ENCODE data around the gene TAOK2. TPM values are rescaled to one million over a fixed set of nuclear protein-coding genes. Genes with fewer than 3 reads are reported as not detected.

TAOK2 gene
- total and polyA plus RNA-seq, 2 of the 13 experiments (the other 11 are each of a cell fraction or from before 2014, with no cell fraction given), result 17.4 to 43.2 TPM

GRCh38 chr16:29993191-29993902 lies 19.7 kb downstream of the TAOK2 start:
- H3K9me3 ChIP-seq (ENCODE audit: low read length), result no peaks in the 10 kb centered on the region
- no peak for ATAC-seq
- no peaks in the 10 kb centered on the region for H4K20me1 ChIP-seq (ENCODE audit: insufficient read depth, low read length)
- H3K4me1 ChIP-seq (ENCODE audit: insufficient read depth, low read length), result peaks cover 24% of the 10 kb centered on the region
- no peak overlapping the region for H3K27ac ChIP-seq (ENCODE audit: extremely low read length, insufficient read depth, low read length)
- no peak for DNase-seq (ENCODE audit: low spot score)
- in situ Hi-C loops (cut with HindIII; ENCODE audit: extremely low pct_ligation_motif_present, low pct_unique_long_range_greater_than_20kb) (no loop called here), intact Hi-C loops (cut with micrococcal nuclease; ENCODE audit: unreplicated experiment) (no loop called here)
- no peak overlapping the region for H3K4me3 ChIP-seq (replicated peaks in 1 of 3; ENCODE audit: insufficient read depth in 1 of 3, low read depth in 2 of 3, low read length in 3 of 3)
- no peak for FAIRE-seq
- peaks cover 9% of the 10 kb centered on the region for H3K79me2 ChIP-seq (ENCODE audit: insufficient read depth, low read length)
- CTCF ChIA-PET (ENCODE audit: low intra/inter-chr PET ratio, low total read pairs), result no interaction called here
- no TSS peak for BruUV-seq (replicated peaks)
- WGBS (ENCODE audit: low lambda C conversion rate), result 95% methylated on average over 18 of the region's 25 CpGs
- peaks cover 0 to 5% of the 10 kb centered on the region in 2 experiments; a peak in 1 of 5 replicates for H3K27me3 ChIP-seq (ENCODE audit: control insufficient read depth in 1 of 2, insufficient read depth in 2 of 2, low read length in 2 of 2)
- POLR2A ChIA-PET, result interaction anchor here (0.6 to 2.0 kb wide), 4 partner anchors 20 to 186 kb away, joined by 3 to 10 read pairs (median 6); partner anchors contain the start of genes KCTD13 and TAOK2
- H3K36me3 ChIP-seq (replicated peaks in 1 of 2; ENCODE audit: control insufficient read depth in 1 of 2, insufficient read depth in 2 of 2, low read length in 2 of 2), result peaks cover 15 to 46% of the 10 kb centered on the region in 2 experiments
- H2AFZ ChIP-seq (ENCODE audit: low read length), result no peak overlapping the region
- no peak overlapping the region for H3K9ac ChIP-seq (ENCODE audit: insufficient read depth, low read depth, low read length)
- H3K4me2 ChIP-seq (ENCODE audit: low read depth, low read length), result no peak overlapping the region
- TF ChIP-seq NCOA5 (CRISPR knock-in tag; IDR thresholded peaks at IDR 0.05), result no peak
- peak; percentile 89 for TF ChIP-seq AGO2 (optimal IDR thresholded peaks at IDR 0.05; ENCODE audit: low read depth, low read length)
- no peak for TF ChIP-seq RNF219 (CRISPR knock-in tag; IDR thresholded peaks at IDR 0.05)
- no peak for TF ChIP-seq PHF8 (CRISPR knock-in tag; IDR thresholded peaks at IDR 0.05)
- TF ChIP-seq POLR2A (IDR thresholded peaks at IDR 0.05; ENCODE audit: insufficient read depth in 1 of 2, low read depth in 2 of 2, low read length in 2 of 2), result peak; percentile 1 to 27; a peak in 2 of 4 replicates
- TF ChIP-seq SSRP1 (CRISPR knock-in tag; IDR thresholded peaks at IDR 0.05), result 0 out of 2 replicates have a peak, but pooled peaks have one; percentile 52
- no peak for TF ChIP-seq ZFP41 (CRISPR knock-in tag; IDR thresholded peaks at IDR 0.05; ENCODE audit: borderline replicate concordance)
- no peak for TF ChIP-seq KLF11 (CRISPR knock-in tag; IDR thresholded peaks at IDR 0.05)
- no peak for TF ChIP-seq HMG20A (CRISPR knock-in tag; IDR thresholded peaks at IDR 0.05; ENCODE audit: borderline replicate concordance)
- no peak for TF ChIP-seq ZNF138 (CRISPR knock-in tag; IDR thresholded peaks at IDR 0.05; ENCODE audit: low read depth)
- TF ChIP-seq ZXDC (CRISPR knock-in tag; IDR thresholded peaks at IDR 0.05), result no peak
- no peak for TF ChIP-seq IKZF5 (CRISPR knock-in tag; IDR thresholded peaks at IDR 0.05)
- TF ChIP-seq ATAD3A (CRISPR knock-in tag; IDR thresholded peaks at IDR 0.05), result no peak
- TF ChIP-seq DNMT3B (CRISPR knock-in tag; conservative IDR thresholded peaks at IDR 0.05), result no peak
- no peak for TF ChIP-seq ZNF660 (CRISPR knock-in tag; IDR thresholded peaks at IDR 0.05; ENCODE audit: borderline replicate concordance, low read depth)
- no peak for TF ChIP-seq U2AF2 (IDR thresholded peaks at IDR 0.05; ENCODE audit: low read depth, low read length)
- TF ChIP-seq HNRNPH1 (optimal IDR thresholded peaks at IDR 0.05; ENCODE audit: low read depth, low read length), result no peak
- TF ChIP-seq KMT2A (CRISPR knock-in tag; IDR thresholded peaks at IDR 0.05), result no peak
- TF ChIP-seq CCAR2 (optimal IDR thresholded peaks at IDR 0.05; ENCODE audit: low read depth, low read length), result no peak
- TF ChIP-seq HOXA3 (CRISPR knock-in tag; IDR thresholded peaks at IDR 0.05), result no peak
- no peak for TF ChIP-seq ZNF20 (CRISPR knock-in tag; IDR thresholded peaks at IDR 0.05)

Data from HepG2 (cell line).